ENCODE data around the gene ZNF473. TPM values are rescaled to one million over a fixed set of nuclear protein-coding genes. Genes with fewer than 3 reads are reported as not detected.
A peak's percentile ranks its signal among the peaks of the same experiment; 100 is the strongest.

Gene ZNF473
- total RNA-seq, 1 experiment from 2014 or later, result 13.4 TPM

- H3K27me3 Mint-ChIP-seq (ENCODE audit: insufficient read depth, unreplicated experiment), result no peaks in the 10 kb centered on the region
- intact Hi-C loops (cut with micrococcal nuclease), result no loop called here
- ChIA-PET CTCF (interaction anchor here (0.6 to 0.9 kb wide), 3 partner anchors 48 to 231 kb away, joined by 3 to 4 read pairs (median 3); no protein-coding TSS in a partner anchor), POLR2A (interaction anchor here (0.6 to 1.7 kb wide), 5 partner anchors 11 to 74 kb away, joined by 3 to 7 read pairs (median 5); partner anchors contain the start of genes NUP62, VRK3 and ZNF473)
- H3K4me3 Mint-ChIP-seq (ENCODE audit: unreplicated experiment), result no peak overlapping the region
- H3K4me1 Mint-ChIP-seq (ENCODE audit: insufficient read depth, unreplicated experiment), result peaks cover 11% of the 10 kb centered on the region
- TF ChIP-seq, protein P1, sequence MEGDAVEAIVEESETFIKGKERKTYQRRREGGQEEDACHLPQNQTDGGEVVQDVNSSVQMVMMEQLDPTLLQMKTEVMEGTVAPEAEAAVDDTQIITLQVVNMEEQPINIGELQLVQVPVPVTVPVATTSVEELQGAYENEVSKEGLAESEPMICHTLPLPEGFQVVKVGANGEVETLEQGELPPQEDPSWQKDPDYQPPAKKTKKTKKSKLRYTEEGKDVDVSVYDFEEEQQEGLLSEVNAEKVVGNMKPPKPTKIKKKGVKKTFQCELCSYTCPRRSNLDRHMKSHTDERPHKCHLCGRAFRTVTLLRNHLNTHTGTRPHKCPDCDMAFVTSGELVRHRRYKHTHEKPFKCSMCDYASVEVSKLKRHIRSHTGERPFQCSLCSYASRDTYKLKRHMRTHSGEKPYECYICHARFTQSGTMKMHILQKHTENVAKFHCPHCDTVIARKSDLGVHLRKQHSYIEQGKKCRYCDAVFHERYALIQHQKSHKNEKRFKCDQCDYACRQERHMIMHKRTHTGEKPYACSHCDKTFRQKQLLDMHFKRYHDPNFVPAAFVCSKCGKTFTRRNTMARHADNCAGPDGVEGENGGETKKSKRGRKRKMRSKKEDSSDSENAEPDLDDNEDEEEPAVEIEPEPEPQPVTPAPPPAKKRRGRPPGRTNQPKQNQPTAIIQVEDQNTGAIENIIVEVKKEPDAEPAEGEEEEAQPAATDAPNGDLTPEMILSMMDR (IDR thresholded peaks at IDR 0.05; ENCODE audit: unreplicated experiment), result no peak
- no peaks in the 10 kb centered on the region for H3K9me3 Mint-ChIP-seq (ENCODE audit: unreplicated experiment)
- DNase-seq (ENCODE audit: unreplicated experiment), result peak; percentile 95
- peak overlapping the region; percentile 36 for H3K27ac Mint-ChIP-seq (ENCODE audit: low read depth, unreplicated experiment)
- BruUV-seq (replicated peaks), result no TSS peak
- H3K36me3 Mint-ChIP-seq (ENCODE audit: insufficient read depth, unreplicated experiment), result peaks cover 69% of the 10 kb centered on the region
Observed at GRCh38 chr19:50003810-50004419, 21.9 kb upstream of the ZNF473 start.

DNA sequence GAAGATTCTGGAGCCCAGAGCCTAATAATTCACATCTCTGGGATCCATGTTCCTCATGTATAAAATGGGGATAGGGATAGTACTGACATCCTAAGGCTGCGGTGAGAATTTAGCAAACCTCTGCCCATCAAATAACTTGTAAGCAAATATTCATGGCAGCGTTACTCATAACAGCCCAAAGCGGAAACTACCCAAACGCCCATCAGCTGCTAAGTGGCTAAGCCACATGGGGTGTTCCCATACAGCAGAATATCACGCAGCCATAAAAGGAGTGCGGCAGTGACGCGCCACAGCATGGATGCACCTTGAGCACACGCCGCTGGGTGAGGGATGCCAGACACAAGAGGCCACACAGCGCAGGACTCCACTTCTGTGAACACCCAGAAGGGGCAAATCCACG lies 20.4 kb upstream of the ZNF473 start:
- Mint-ChIP-seq H3K9me3 (ENCODE audit: unreplicated experiment) (no peaks in the 10 kb centered on the region), H3K4me3 (ENCODE audit: unreplicated experiment) (no peak overlapping the region), H3K27ac (ENCODE audit: low read depth, unreplicated experiment) (peak overlapping the region; percentile 36), H3K27me3 (ENCODE audit: insufficient read depth, unreplicated experiment) (no peaks in the 10 kb centered on the region), H3K36me3 (ENCODE audit: insufficient read depth, unreplicated experiment) (peaks cover 64% of the 10 kb centered on the region), H3K4me1 (ENCODE audit: insufficient read depth, unreplicated experiment) (peaks cover 11% of the 10 kb centered on the region)
- ChIA-PET POLR2A (no interaction called here), CTCF (no interaction called here)
- intact Hi-C loops (cut with micrococcal nuclease), result no loop called here
- BruUV-seq (replicated peaks), result no TSS peak
- TF ChIP-seq, protein P1 (IDR thresholded peaks at IDR 0.05; ENCODE audit: unreplicated experiment), result no peak
- no peak for DNase-seq (ENCODE audit: unreplicated experiment)

- no peak overlapping the region for H3K27ac Mint-ChIP-seq (ENCODE audit: low read depth, unreplicated experiment)
- no peak overlapping the region for H3K4me3 Mint-ChIP-seq (ENCODE audit: unreplicated experiment)
- TF ChIP-seq, protein P1 (IDR thresholded peaks at IDR 0.05; ENCODE audit: unreplicated experiment), result no peak
- DNase-seq (ENCODE audit: unreplicated experiment), result no peak
- BruUV-seq (replicated peaks), result no TSS peak
- no peaks in the 10 kb centered on the region for H3K9me3 Mint-ChIP-seq (ENCODE audit: unreplicated experiment)
- no peaks in the 10 kb centered on the region for H3K27me3 Mint-ChIP-seq (ENCODE audit: insufficient read depth, unreplicated experiment)
- intact Hi-C loops (cut with micrococcal nuclease), result no loop called here
- H3K36me3 Mint-ChIP-seq (ENCODE audit: insufficient read depth, unreplicated experiment), result peaks cover 61% of the 10 kb centered on the region
- ChIA-PET POLR2A (no interaction called here), CTCF (interaction anchor here (1.0 kb wide), 1 partner anchor 27 kb away, joined by 3 read pairs; no protein-coding TSS in a partner anchor)
- H3K4me1 Mint-ChIP-seq (ENCODE audit: insufficient read depth, unreplicated experiment), result peaks cover 11% of the 10 kb centered on the region
Observed at GRCh38 chr19:50007170-50007569, 18.6 kb upstream of the ZNF473 start.

GRCh38 chr19:50007947-50008346 lies 17.9 kb upstream of the ZNF473 start:
- H3K4me1 Mint-ChIP-seq (ENCODE audit: insufficient read depth, unreplicated experiment), result peaks cover 11% of the 10 kb centered on the region
- no peak for DNase-seq (ENCODE audit: unreplicated experiment)
- BruUV-seq (replicated peaks), result no TSS peak
- POLR2A ChIA-PET, result interaction anchor here (0.7 kb wide), 1 partner anchor 24 kb away, joined by 3 read pairs; no protein-coding TSS in a partner anchor
- no peak overlapping the region for H3K4me3 Mint-ChIP-seq (ENCODE audit: unreplicated experiment)
- H3K27ac Mint-ChIP-seq (ENCODE audit: low read depth, unreplicated experiment), result no peak overlapping the region
- intact Hi-C loops (cut with micrococcal nuclease), result no loop called here
- H3K9me3 Mint-ChIP-seq (ENCODE audit: unreplicated experiment), result no peaks in the 10 kb centered on the region
- no peaks in the 10 kb centered on the region for H3K27me3 Mint-ChIP-seq (ENCODE audit: insufficient read depth, unreplicated experiment)
- peaks cover 60% of the 10 kb centered on the region for H3K36me3 Mint-ChIP-seq (ENCODE audit: insufficient read depth, unreplicated experiment)
- TF ChIP-seq, protein P1 (IDR thresholded peaks at IDR 0.05; ENCODE audit: unreplicated experiment), result no peak
- CTCF ChIA-PET, result no interaction called here

Data from MCF 10A (cell line).